Measurements from ENCODE around the gene STX8.

The STX8 gene

DNA sequence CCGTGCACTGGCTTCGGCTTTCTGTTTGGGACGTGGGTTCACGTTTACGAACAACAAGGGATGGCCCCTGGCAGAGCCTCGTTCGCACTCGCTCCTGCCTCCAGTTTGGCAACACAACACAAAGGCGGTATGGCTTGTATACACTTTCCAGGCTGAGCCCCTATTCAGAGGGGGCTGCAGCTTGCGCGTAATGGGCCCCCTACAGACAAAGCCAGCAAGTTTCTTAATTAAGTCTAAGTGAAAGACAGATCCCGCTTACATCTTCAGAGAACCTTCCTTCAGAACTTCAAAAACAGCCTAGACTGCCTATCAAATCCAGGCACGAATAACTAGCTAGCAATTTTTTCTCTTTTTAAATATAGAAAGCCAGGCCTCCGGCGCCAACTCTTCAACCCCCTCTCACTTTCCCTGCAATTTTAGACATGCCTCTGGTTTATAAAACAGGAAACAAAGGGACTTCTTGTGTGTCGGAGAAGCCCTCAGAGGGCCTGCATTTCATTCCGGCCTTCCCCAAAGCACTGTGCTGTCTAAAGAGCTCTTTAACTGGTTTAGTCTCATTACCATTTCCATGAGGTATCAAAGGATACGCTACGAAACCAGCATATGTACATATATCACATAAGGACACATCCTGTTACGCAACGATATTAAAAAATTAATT lies 244.9 kb downstream of the STX8 start:
- Histone ChIP-seq H3K9ac (ENCODE audit: low read length) (no peak overlapping the region), H4K20me1 (ENCODE audit: insufficient read depth, low read length) (no peaks in the 10 kb centered on the region), H3K4me3 (ENCODE audit: low read length) (no peak overlapping the region), H3K27ac (ENCODE audit: low read length) (no peak overlapping the region), H3K4me1 (ENCODE audit: low read length) (peaks cover 5% of the 10 kb centered on the region), H3K36me3 (replicated peaks; ENCODE audit: low read depth, low read length) (no peaks in the 10 kb centered on the region), H3K4me2 (ENCODE audit: low read length) (no peak overlapping the region), H3K9me3 (ENCODE audit: insufficient read depth, low read length) (no peaks in the 10 kb centered on the region), H3K27me3 (ENCODE audit: low read depth, low read length) (no peaks in the 10 kb centered on the region), H3K79me2 (ENCODE audit: low read length) (no peaks in the 10 kb centered on the region), H2AFZ (ENCODE audit: low read depth, low read length) (no peak overlapping the region)
- no peak for TF ChIP-seq EZH2phosphoT487 (IDR thresholded peaks at IDR 0.05; ENCODE audit: low read depth)
- TF ChIP-seq, protein P1, sequence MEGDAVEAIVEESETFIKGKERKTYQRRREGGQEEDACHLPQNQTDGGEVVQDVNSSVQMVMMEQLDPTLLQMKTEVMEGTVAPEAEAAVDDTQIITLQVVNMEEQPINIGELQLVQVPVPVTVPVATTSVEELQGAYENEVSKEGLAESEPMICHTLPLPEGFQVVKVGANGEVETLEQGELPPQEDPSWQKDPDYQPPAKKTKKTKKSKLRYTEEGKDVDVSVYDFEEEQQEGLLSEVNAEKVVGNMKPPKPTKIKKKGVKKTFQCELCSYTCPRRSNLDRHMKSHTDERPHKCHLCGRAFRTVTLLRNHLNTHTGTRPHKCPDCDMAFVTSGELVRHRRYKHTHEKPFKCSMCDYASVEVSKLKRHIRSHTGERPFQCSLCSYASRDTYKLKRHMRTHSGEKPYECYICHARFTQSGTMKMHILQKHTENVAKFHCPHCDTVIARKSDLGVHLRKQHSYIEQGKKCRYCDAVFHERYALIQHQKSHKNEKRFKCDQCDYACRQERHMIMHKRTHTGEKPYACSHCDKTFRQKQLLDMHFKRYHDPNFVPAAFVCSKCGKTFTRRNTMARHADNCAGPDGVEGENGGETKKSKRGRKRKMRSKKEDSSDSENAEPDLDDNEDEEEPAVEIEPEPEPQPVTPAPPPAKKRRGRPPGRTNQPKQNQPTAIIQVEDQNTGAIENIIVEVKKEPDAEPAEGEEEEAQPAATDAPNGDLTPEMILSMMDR (IDR thresholded peaks at IDR 0.05; ENCODE audit: low read depth, low read length) = no peak

DNA sequence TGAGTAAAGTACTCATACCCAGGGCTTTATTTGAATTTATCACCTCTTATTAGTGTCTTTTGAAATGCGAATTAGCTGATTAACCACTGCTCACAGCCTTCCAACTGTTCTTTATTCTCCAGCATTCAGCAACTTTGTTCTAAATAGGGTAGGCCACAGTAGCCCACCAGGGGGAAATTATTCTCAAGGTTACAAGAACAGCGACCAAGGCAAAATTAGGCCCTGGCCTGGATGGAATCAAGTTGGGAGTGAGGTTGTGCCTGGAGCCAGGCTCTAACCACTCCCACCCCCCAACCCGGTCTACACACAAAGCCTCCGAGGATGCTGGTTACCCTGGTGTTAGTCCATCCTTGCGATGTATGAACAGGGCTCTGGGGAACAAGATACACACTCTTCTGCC lies 245.5 kb downstream of the STX8 start:
- Histone ChIP-seq H3K4me3 (ENCODE audit: low read length) (no peak overlapping the region), H3K4me2 (ENCODE audit: low read length) (no peak overlapping the region), H3K9ac (ENCODE audit: low read length) (no peak overlapping the region), H4K20me1 (ENCODE audit: insufficient read depth, low read length) (no peaks in the 10 kb centered on the region), H3K36me3 (replicated peaks; ENCODE audit: low read depth, low read length) (no peaks in the 10 kb centered on the region), H3K27ac (ENCODE audit: low read length) (no peak overlapping the region), H3K79me2 (ENCODE audit: low read length) (no peaks in the 10 kb centered on the region), H3K9me3 (ENCODE audit: insufficient read depth, low read length) (no peaks in the 10 kb centered on the region), H3K4me1 (ENCODE audit: low read length) (peaks cover 5% of the 10 kb centered on the region), H3K27me3 (ENCODE audit: low read depth, low read length) (no peaks in the 10 kb centered on the region), H2AFZ (ENCODE audit: low read depth, low read length) (no peak overlapping the region)
- TF ChIP-seq, protein P1 (IDR thresholded peaks at IDR 0.05; ENCODE audit: low read depth, low read length) = no peak
- TF ChIP-seq EZH2phosphoT487 (IDR thresholded peaks at IDR 0.05; ENCODE audit: low read depth) = no peak

DNA sequence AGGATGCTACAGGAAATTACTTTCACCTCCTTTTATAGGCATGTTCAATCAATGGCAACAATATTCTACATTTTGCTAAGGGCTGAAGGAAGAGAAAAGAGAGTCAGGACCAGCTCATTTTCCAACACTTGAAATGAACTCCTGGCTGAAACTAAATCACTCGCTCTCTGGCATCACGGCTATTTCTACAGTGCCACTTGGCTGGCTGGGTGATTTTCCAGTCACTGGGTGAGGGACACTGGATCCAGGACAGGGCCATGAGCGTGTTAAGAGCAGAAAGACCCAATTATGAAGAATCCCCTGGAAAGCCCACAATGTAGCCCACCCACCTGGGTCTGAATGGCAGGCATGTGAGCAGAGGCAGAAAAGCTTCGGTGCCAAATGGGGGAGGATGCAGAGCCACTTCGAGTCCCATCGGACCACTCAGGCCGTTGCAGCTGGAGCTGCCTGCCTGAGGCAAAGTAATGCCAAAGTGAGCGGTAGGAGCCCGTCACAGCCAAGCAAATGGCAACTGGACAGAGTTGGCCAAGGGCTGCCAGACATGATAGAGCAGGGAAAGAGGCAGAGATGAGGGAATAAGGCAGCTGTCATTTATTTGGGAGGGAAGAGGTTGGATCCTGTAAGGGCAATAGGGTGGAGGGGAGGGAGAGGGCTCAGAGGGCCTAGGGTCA lies 246.2 kb downstream of the STX8 start:
- no peak for TF ChIP-seq EZH2phosphoT487 (IDR thresholded peaks at IDR 0.05; ENCODE audit: low read depth)
- TF ChIP-seq, protein P1 (IDR thresholded peaks at IDR 0.05; ENCODE audit: low read depth, low read length) = no peak
- Histone ChIP-seq H3K9me3 (ENCODE audit: insufficient read depth, low read length) (no peaks in the 10 kb centered on the region), H2AFZ (ENCODE audit: low read depth, low read length) (no peak overlapping the region), H3K27me3 (ENCODE audit: low read depth, low read length) (no peaks in the 10 kb centered on the region), H3K27ac (ENCODE audit: low read length) (no peak overlapping the region), H3K4me3 (ENCODE audit: low read length) (no peak overlapping the region), H4K20me1 (ENCODE audit: insufficient read depth, low read length) (no peaks in the 10 kb centered on the region), H3K9ac (ENCODE audit: low read length) (no peak overlapping the region), H3K36me3 (replicated peaks; ENCODE audit: low read depth, low read length) (no peaks in the 10 kb centered on the region), H3K4me1 (ENCODE audit: low read length) (peaks cover 5% of the 10 kb centered on the region), H3K4me2 (ENCODE audit: low read length) (no peak overlapping the region), H3K79me2 (ENCODE audit: low read length) (no peaks in the 10 kb centered on the region)

DNA sequence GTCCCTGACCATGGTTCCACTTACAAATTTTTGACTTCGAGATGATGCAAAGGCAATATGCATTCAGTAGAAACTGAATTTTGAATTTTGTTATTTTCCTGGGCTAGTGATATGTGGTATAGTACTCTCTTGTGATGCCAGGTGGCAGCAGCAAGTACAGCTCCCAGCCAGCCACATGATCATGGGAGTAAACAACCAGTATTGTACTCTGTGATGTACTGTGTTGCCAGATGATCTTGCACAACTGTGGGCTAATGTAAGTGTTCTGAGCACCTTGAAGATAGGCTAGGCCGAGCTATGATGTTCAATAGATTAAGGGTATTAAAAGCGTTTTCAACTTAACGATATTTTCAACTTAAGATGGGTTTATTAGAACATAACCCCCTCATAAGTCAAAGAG lies 250.8 kb downstream of the STX8 start:
- Histone ChIP-seq H3K4me3 (ENCODE audit: low read length) (no peak overlapping the region), H3K9me3 (ENCODE audit: insufficient read depth, low read length) (no peaks in the 10 kb centered on the region), H3K4me2 (ENCODE audit: low read length) (no peak overlapping the region), H3K79me2 (ENCODE audit: low read length) (no peaks in the 10 kb centered on the region), H3K27ac (ENCODE audit: low read length) (no peak overlapping the region), H4K20me1 (ENCODE audit: insufficient read depth, low read length) (no peaks in the 10 kb centered on the region), H3K27me3 (ENCODE audit: low read depth, low read length) (no peaks in the 10 kb centered on the region), H3K4me1 (ENCODE audit: low read length) (peaks cover 5% of the 10 kb centered on the region), H3K36me3 (replicated peaks; ENCODE audit: low read depth, low read length) (no peaks in the 10 kb centered on the region), H3K9ac (ENCODE audit: low read length) (no peak overlapping the region), H2AFZ (ENCODE audit: low read depth, low read length) (no peak overlapping the region)
- no peak for TF ChIP-seq EZH2phosphoT487 (IDR thresholded peaks at IDR 0.05; ENCODE audit: low read depth)
- TF ChIP-seq, protein P1 (IDR thresholded peaks at IDR 0.05; ENCODE audit: low read depth, low read length) = no peak
